K562 (cell line): ENCODE measurements around the gene FSTL1. TPM values are rescaled to one million over a fixed set of nuclear protein-coding genes. Genes with fewer than 3 reads are reported as not detected.
A peak's percentile ranks its signal among the peaks of the same experiment; 100 is the strongest.

Experiments
- BCLAF1 ChIP-seq, 2 experiments: fragments of 450-650 bp in 1 of 2; IDR thresholded peaks; 2 replicates each; pipeline ENCODE4 v1.6.1; 2011 to 2017; ENCODE audit warnings: low read depth in 2 of 2, antibody characterized with exemption in 1 of 2, borderline replicate concordance in 1 of 2, low read length in 1 of 2, mild to moderate bottlenecking in 1 of 2, mixed read lengths in 1 of 2; ENCODE audit not compliant: control insufficient read depth in 1 of 2
- GABPA ChIP-seq: fragments of 200-800 bp; sonication (Bioruptor generic); conservative IDR thresholded peaks from 2 replicates; pipeline ENCODE4 v1.6.1; 2016; ENCODE audit warnings: low read depth, missing genetic modification characterization, missing compliant biosample characterization
- RBBP5 ChIP-seq: fragments of 200-600 bp; sonication (generic); IDR thresholded peaks from 2 replicates; pipeline ENCODE4 v1.6.1; 2012; ENCODE audit warnings: borderline replicate concordance, mild to moderate bottlenecking, low read length, control low read depth, inconsistent platforms; ENCODE audit not compliant: insufficient read depth, poor library complexity, severe bottlenecking
- SNRNP70 ChIP-seq: fragments of 200-400 bp; formaldehyde crosslinking; optimal IDR thresholded peaks from 2 replicates; pipeline ENCODE3; 2017; ENCODE audit warnings: low read depth, low read length
- SUPT5H ChIP-seq: fragments of 450-650 bp; IDR thresholded peaks from 2 replicates; pipeline ENCODE4 v1.6.1; 2016
- ZBTB40 ChIP-seq, 2 experiments: fragments of 450-650 bp in 1 of 2; sonication (generic) in 1 of 2; formaldehyde crosslinking in 1 of 2; IDR thresholded peaks; 2 replicates each; pipeline versions ENCODE4 v1.7.1 to v1.9.0; 2016 to 2022; ENCODE audit warnings: inconsistent platforms in 1 of 2, mild to moderate bottlenecking in 1 of 2, missing genetic modification reagents in 1 of 2
- ZNF592 ChIP-seq: fragments of 450-650 bp; IDR thresholded peaks from 2 replicates; pipeline ENCODE4 v1.6.1; 2017; ENCODE audit warnings: antibody characterized with exemption, mild to moderate bottlenecking
- polyA plus RNA-seq, 8 experiments: library from polyadenylated mRNA; depleted of rRNA in 4 of 8; stranded (reverse) in 5 of 8; unstranded in 3 of 8; fragments of >200 nt; fragmentation: Nextera tagmentation in 2 of 8; fragmentation: Illumina TruSeq in 1 of 8; extraction: Ambion mirVana in 2 of 8; extraction: Trizol in 1 of 8; gene quantifications; 2 replicates each; pipeline versions ENCODE4 v1.2.1 to v1.2.3, GENCODE V29; 2011 to 2014; ENCODE audit warnings: inconsistent platforms in 1 of 8, missing spikeins in 1 of 8
- total RNA-seq, 7 experiments: library from RNA; depleted of rRNA in 6 of 7; stranded (reverse); fragments of >200 nt in 6 of 7; fragmentation: Illumina TruSeq in 2 of 7; extraction: Trizol in 2 of 7; gene quantifications; 2 replicates each; pipeline versions ENCODE4 v1.2.1 to v1.2.3, GENCODE V29; 2011 to 2021; ENCODE audit warnings: low replicate concordance in 1 of 7

Gene FSTL1
- total and polyA plus RNA-seq, 9 of the 15 experiments (the other 6 are each of a cell fraction or from before 2014, with no cell fraction given) = 0.01 to 0.58 (median 0.08) TPM; not detected in 2

DNA sequence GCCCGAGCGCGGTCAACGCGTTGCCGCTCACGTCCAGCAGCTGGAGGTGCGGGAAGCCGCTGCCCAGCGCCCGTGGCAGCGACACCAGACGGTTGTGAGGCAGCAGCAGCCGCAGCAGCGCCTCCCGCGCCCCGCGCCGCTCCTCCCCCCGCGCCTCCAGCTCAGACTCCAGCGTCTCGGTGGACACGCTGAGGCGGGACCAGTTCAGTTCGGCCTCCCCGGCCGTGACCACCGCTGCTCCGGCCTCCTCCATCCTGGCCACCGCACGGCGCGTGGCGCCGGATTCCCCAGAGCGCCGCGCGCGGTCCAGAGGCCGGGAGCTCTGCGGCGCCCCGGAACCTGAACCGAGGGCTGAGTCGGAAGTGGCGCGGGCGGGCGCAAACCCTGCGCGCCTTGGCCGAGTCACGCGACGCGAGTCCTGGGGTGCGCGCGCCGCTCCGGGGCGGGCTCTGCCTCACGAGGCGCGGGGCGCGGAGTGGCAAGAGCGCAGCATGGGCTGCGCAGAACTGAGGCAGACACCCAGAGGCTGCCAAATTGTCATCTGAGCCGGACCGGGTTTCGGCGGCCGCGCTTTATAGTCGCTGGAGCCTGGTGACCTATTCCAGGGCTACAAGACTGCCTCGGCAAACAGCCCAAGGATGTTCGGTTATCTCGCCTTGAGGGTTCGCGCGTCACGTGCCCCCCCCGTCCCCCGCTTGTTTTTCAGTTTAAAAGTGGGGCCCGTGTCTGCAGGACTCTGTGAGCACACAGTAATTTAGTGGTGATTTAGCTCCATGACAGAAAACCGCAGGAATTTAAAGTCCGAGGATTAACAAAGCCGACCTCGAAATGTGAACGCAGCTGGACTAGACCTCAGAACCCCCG is 101.6 kb downstream of the FSTL1 start, which contains the start of gene LRRC58 (continued):
- TF ChIP-seq BCLAF1 (IDR thresholded peaks at IDR 0.05; ENCODE audit: borderline replicate concordance in 1 of 2, control insufficient read depth in 1 of 2, low read depth in 2 of 2, low read length in 1 of 2) (no peak), RBBP5 (peak; percentile 75), SNRNP70 (no peak), GABPA (peak; percentile 95), ZNF592 (peak; percentile 75), SUPT5H (peak; percentile 69), ZBTB40 (IDR thresholded peaks at IDR 0.05) (peak; percentile 93), ZBTB40 (CRISPR knock-in tag; IDR thresholded peaks at IDR 0.05) (no peak)
